Prostate gland (tissue), 2 donors: Measurements from ENCODE around the gene KLHL29. TPM values are rescaled to one million over a fixed set of nuclear protein-coding genes. Genes with fewer than 3 reads are reported as not detected.
A peak's percentile ranks its signal among the peaks of the same experiment; 100 is the strongest.

Source experiments
- DNase-seq: peaks from one replicate; pipeline ENCODE4 v3.0.0-alpha.2; 2019; ENCODE audit warnings: low spot score
- H3K27ac ChIP-seq, 2 donors: fragments of 200-600 bp; sonication (generic); 2 replicates each; pipeline ENCODE4 v1.5.1; 2017 to 2019
- H3K27me3 ChIP-seq: fragments of 200-600 bp; sonication (generic); replicated peaks from 2 replicates; pipeline ENCODE4 v1.5.1; 2019; ENCODE audit not compliant: insufficient read depth
- H3K36me3 ChIP-seq, 2 donors: fragments of 200-600 bp; sonication (generic); 1 replicate in 1 of 2; 2 replicates in 1 of 2; pipeline versions ENCODE4 v1.5.1 to v1.8.1; 2017 to 2019
- H3K4me1 ChIP-seq: fragments of 200-600 bp; sonication (generic); replicated peaks from 2 replicates; pipeline ENCODE4 v1.5.1; 2019
- H3K4me3 ChIP-seq, 2 donors: fragments of 200-600 bp; sonication (generic); 2 replicates each; pipeline ENCODE4 v1.5.1; 2017 to 2019
- H3K9me3 ChIP-seq: fragments of 200-600 bp; sonication (generic); 2 replicates; pipeline ENCODE4 v1.5.1; 2017
- POLR2A ChIP-seq: fragments of 450-650 bp; IDR thresholded peaks from one replicate; pipeline ENCODE4 v1.6.1; 2016; ENCODE audit warnings: antibody characterized with exemption, mild to moderate bottlenecking
- POLR2AphosphoS5 ChIP-seq: sonication (generic); formaldehyde crosslinking; IDR thresholded peaks from one replicate; pipeline ENCODE4 v1.6.1; 2017; ENCODE audit warnings: antibody characterized with exemption
- WGBS: methylation state at CpG from one replicate; pipeline ENCODE4 v1.1.5; 2018; 5-methylcytosine and 5-hydroxymethylcytosine counted together
- intact Hi-C: fragments of 100-400 bp; cut with DNase I; formaldehyde crosslinking; loops from one replicate; pipeline ENCODE4 v1.14.2; 2022
- total RNA-seq, 2 donors: library from RNA; depleted of rRNA; stranded (reverse); fragments of >200 nt; gene quantifications; one replicate each; pipeline ENCODE4 v1.1.0, GENCODE V29; 2016
- TF ChIP-seq, protein P1 (sequence below), 4 experiments: fragments of 200-600 bp in 2 of 4; fragments of 450-650 bp in 2 of 4; sonication (generic) in 2 of 4; IDR thresholded peaks; 1 replicate in 3 of 4; 2 replicates in 1 of 4; pipeline ENCODE4 v1.5.1; 2016 to 2019; ENCODE audit warnings: antibody characterized with exemption in 4 of 4, mild to moderate bottlenecking in 2 of 4, moderate library complexity in 2 of 4

Gene KLHL29
- total RNA-seq, 2 donors from 2014 or later = 23.3 to 24.8 TPM

GRCh38 chr2:23619941-23620340 lies 235.0 kb downstream of the KLHL29 start:
- WGBS = 89% methylated on average over 7 of the region's 7 CpGs
- Histone ChIP-seq H3K27me3 (no peaks in the 10 kb centered on the region), H3K27ac (peak overlapping the region; percentile 23 to 66), H3K36me3 (no peaks in the 10 kb centered on the region), H3K4me3 (no peak overlapping the region), H3K4me1 (peaks cover 4% of the 10 kb centered on the region), H3K9me3 (no peaks in the 10 kb centered on the region)
- no peak for DNase-seq
- intact Hi-C loops = loop anchor here (5.0 to 10.0 kb wide), 4 partner anchors 53 to 233 kb away; partner anchors contain the start of gene KLHL29
- TF ChIP-seq POLR2A (no peak), POLR2AphosphoS5 (no peak)
- TF ChIP-seq, protein P1, sequence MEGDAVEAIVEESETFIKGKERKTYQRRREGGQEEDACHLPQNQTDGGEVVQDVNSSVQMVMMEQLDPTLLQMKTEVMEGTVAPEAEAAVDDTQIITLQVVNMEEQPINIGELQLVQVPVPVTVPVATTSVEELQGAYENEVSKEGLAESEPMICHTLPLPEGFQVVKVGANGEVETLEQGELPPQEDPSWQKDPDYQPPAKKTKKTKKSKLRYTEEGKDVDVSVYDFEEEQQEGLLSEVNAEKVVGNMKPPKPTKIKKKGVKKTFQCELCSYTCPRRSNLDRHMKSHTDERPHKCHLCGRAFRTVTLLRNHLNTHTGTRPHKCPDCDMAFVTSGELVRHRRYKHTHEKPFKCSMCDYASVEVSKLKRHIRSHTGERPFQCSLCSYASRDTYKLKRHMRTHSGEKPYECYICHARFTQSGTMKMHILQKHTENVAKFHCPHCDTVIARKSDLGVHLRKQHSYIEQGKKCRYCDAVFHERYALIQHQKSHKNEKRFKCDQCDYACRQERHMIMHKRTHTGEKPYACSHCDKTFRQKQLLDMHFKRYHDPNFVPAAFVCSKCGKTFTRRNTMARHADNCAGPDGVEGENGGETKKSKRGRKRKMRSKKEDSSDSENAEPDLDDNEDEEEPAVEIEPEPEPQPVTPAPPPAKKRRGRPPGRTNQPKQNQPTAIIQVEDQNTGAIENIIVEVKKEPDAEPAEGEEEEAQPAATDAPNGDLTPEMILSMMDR (IDR thresholded peaks at IDR 0.05) = no peak

GRCh38 chr2:23620841-23621341 lies 235.9 kb downstream of the KLHL29 start:
- DNase-seq = no peak

GRCh38 chr2:23621616-23622015 lies 236.6 kb downstream of the KLHL29 start:
- no peak for DNase-seq
- H3K27me3 ChIP-seq = no peaks in the 10 kb centered on the region
- intact Hi-C loops = loop anchor here (10.0 kb wide), 1 partner anchor 133 kb away; no protein-coding TSS in a partner anchor
- no peaks in the 10 kb centered on the region for H3K9me3 ChIP-seq
- peak overlapping the region; percentile 62 to 66 for H3K27ac ChIP-seq
- H3K4me3 ChIP-seq = no peak overlapping the region
- no peaks in the 10 kb centered on the region for H3K36me3 ChIP-seq
- peaks cover 4% of the 10 kb centered on the region for H3K4me1 ChIP-seq
- TF ChIP-seq, protein P1 (IDR thresholded peaks at IDR 0.05) = no peak
- TF ChIP-seq POLR2A (no peak), POLR2AphosphoS5 (no peak)
- WGBS = 93% methylated on average over 5 of the region's 5 CpGs

More at GRCh38 chr2:23620841-23621341, 235.9 kb downstream of the KLHL29 start:
- no peak for TF ChIP-seq POLR2A
- TF ChIP-seq POLR2AphosphoS5 = no peak
- TF ChIP-seq, protein P1 (IDR thresholded peaks at IDR 0.05) = no peak
- intact Hi-C loops = loop anchor here (10.0 kb wide), 1 partner anchor 134 kb away; no protein-coding TSS in a partner anchor
- WGBS = 44% methylated on average over 14 of the region's 14 CpGs
- Histone ChIP-seq H3K36me3 (no peaks in the 10 kb centered on the region), H3K9me3 (no peaks in the 10 kb centered on the region), H3K4me3 (no peak overlapping the region), H3K27ac (peak overlapping the region; percentile 62 to 66), H3K27me3 (no peaks in the 10 kb centered on the region), H3K4me1 (peaks cover 4% of the 10 kb centered on the region)

GRCh38 chr2:23622466-23622865 lies 237.5 kb downstream of the KLHL29 start:
- Histone ChIP-seq H3K27ac (no peak overlapping the region), H3K36me3 (no peaks in the 10 kb centered on the region), H3K4me1 (peaks cover 4% of the 10 kb centered on the region), H3K27me3 (no peaks in the 10 kb centered on the region), H3K4me3 (no peak overlapping the region), H3K9me3 (no peaks in the 10 kb centered on the region)
- intact Hi-C loops = loop anchor here (10.0 kb wide), 1 partner anchor 132 kb away; no protein-coding TSS in a partner anchor
- TF ChIP-seq, protein P1 (IDR thresholded peaks at IDR 0.05) = no peak
- TF ChIP-seq POLR2AphosphoS5 = no peak
- TF ChIP-seq POLR2A = no peak
- 95% methylated on average over 8 of the region's 8 CpGs for WGBS
- DNase-seq = no peak
